ENCODE results near the gene TSPO2. TPM values are rescaled to one million over a fixed set of nuclear protein-coding genes. Genes with fewer than 3 reads are reported as not detected.

The TSPO2 gene
- total and polyA plus RNA-seq, 2 of the 13 experiments (the other 11 are each of a cell fraction or from before 2014, with no cell fraction given), result 0.55 TPM; not detected in 1

GRCh38 chr6:41071923-41072835, 29.9 kb downstream of the TSPO2 start, which contains the start of gene OARD1 (continued):
- TF ChIP-seq, protein P1, sequence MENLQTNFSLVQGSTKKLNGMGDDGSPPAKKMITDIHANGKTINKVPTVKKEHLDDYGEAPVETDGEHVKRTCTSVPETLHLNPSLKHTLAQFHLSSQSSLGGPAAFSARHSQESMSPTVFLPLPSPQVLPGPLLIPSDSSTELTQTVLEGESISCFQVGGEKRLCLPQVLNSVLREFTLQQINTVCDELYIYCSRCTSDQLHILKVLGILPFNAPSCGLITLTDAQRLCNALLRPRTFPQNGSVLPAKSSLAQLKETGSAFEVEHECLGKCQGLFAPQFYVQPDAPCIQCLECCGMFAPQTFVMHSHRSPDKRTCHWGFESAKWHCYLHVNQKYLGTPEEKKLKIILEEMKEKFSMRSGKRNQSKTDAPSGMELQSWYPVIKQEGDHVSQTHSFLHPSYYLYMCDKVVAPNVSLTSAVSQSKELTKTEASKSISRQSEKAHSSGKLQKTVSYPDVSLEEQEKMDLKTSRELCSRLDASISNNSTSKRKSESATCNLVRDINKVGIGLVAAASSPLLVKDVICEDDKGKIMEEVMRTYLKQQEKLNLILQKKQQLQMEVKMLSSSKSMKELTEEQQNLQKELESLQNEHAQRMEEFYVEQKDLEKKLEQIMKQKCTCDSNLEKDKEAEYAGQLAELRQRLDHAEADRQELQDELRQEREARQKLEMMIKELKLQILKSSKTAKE (CRISPR knock-in tag; IDR thresholded peaks at IDR 0.05; ENCODE audit: borderline replicate concordance), result no peak
- no peak; the same call in none of the 2 replicates for TF ChIP-seq JUN (CRISPR knock-in tag; IDR thresholded peaks at IDR 0.05)
- no peak; the same call in 1 of the 2 replicates for TF ChIP-seq SP2 (CRISPR knock-in tag; IDR thresholded peaks at IDR 0.05)
- TF ChIP-seq TRIM22 (IDR thresholded peaks at IDR 0.05), result no peak
- TF ChIP-seq ZNF17 (CRISPR knock-in tag; IDR thresholded peaks at IDR 0.05), result no peak
- 0 out of 2 replicates have a peak, but pooled peaks have one; percentile 34 for TF ChIP-seq ZNF703 (CRISPR knock-in tag; IDR thresholded peaks at IDR 0.05; ENCODE audit: borderline replicate concordance)
- no peak for TF ChIP-seq KDM6A (CRISPR knock-in tag; IDR thresholded peaks at IDR 0.05; ENCODE audit: low read depth)
- TF ChIP-seq U2AF1 (optimal IDR thresholded peaks at IDR 0.05; ENCODE audit: low read depth, low read length), result peak; percentile 98
- TF ChIP-seq ZNF354B (CRISPR knock-in tag; IDR thresholded peaks at IDR 0.05), result no peak
- TF ChIP-seq THYN1 (CRISPR knock-in tag; IDR thresholded peaks at IDR 0.05; ENCODE audit: borderline replicate concordance, low read depth), result no peak
- TF ChIP-seq ZNF260 (CRISPR knock-in tag; IDR thresholded peaks at IDR 0.05; ENCODE audit: borderline replicate concordance, low read depth), result no peak
- TF ChIP-seq ZNF382 (CRISPR knock-in tag; IDR thresholded peaks at IDR 0.05; ENCODE audit: borderline replicate concordance), result no peak
- TF ChIP-seq KLF16 (CRISPR knock-in tag; IDR thresholded peaks at IDR 0.05), result peak in 1 of 2 experiments; percentile 69; a peak in 2 of 4 replicates
- peak; percentile 95 for TF ChIP-seq ZNF546 (CRISPR knock-in tag; conservative IDR thresholded peaks at IDR 0.05)
- TF ChIP-seq, protein P2, sequence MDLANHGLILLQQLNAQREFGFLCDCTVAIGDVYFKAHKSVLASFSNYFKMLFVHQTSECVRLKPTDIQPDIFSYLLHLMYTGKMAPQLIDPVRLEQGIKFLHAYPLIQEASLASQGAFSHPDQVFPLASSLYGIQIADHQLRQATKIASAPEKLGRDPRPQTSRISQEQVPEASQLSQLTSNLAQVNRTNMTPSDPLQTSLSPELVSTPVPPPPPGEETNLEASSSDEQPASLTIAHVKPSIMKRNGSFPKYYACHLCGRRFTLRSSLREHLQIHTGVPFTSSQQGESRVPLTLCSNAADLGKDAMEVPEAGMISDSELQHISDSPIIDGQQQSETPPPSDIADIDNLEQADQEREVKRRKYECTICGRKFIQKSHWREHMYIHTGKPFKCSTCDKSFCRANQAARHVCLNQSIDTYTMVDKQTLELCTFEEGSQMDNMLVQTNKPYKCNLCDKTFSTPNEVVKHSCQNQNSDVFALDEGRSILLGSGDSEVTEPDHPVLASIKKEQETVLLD (CRISPR knock-in tag; IDR thresholded peaks at IDR 0.05; ENCODE audit: low read depth), result peak; percentile 99
- peak; percentile 93; the same call in 1 of the 2 replicates for TF ChIP-seq CAMTA2 (CRISPR knock-in tag; IDR thresholded peaks at IDR 0.05; ENCODE audit: borderline replicate concordance)
- TF ChIP-seq MXD1 (CRISPR knock-in tag; IDR thresholded peaks at IDR 0.05), result peak; percentile 79
- TF ChIP-seq ZNF160 (CRISPR knock-in tag; IDR thresholded peaks at IDR 0.05), result no peak
- TF ChIP-seq NONO (IDR thresholded peaks at IDR 0.05), result no peak
- peak; percentile 94 for TF ChIP-seq NONO (CRISPR knock-in tag; conservative IDR thresholded peaks at IDR 0.05)
- TF ChIP-seq SMAD1 (CRISPR knock-in tag; IDR thresholded peaks at IDR 0.05; ENCODE audit: borderline replicate concordance, low read depth), result peak; percentile 85; the same call in 1 of the 2 replicates

Data from HepG2 (cell line).